GM21381 (cell line): ENCODE results near the gene CATSPER3.

Experiments
- ATAC-seq: cut with Tn5 transposase; IDR thresholded peaks from one replicate; pipeline ENCODE4 v1.9.1; 2021; ENCODE audit warnings: mild to moderate bottlenecking, moderate library complexity; ENCODE audit not compliant: unreplicated experiment

CATSPER3 gene

GRCh38 chr5:135040034-135040332, 72.3 kb downstream of the CATSPER3 start:
- no peak for ATAC-seq

DNA sequence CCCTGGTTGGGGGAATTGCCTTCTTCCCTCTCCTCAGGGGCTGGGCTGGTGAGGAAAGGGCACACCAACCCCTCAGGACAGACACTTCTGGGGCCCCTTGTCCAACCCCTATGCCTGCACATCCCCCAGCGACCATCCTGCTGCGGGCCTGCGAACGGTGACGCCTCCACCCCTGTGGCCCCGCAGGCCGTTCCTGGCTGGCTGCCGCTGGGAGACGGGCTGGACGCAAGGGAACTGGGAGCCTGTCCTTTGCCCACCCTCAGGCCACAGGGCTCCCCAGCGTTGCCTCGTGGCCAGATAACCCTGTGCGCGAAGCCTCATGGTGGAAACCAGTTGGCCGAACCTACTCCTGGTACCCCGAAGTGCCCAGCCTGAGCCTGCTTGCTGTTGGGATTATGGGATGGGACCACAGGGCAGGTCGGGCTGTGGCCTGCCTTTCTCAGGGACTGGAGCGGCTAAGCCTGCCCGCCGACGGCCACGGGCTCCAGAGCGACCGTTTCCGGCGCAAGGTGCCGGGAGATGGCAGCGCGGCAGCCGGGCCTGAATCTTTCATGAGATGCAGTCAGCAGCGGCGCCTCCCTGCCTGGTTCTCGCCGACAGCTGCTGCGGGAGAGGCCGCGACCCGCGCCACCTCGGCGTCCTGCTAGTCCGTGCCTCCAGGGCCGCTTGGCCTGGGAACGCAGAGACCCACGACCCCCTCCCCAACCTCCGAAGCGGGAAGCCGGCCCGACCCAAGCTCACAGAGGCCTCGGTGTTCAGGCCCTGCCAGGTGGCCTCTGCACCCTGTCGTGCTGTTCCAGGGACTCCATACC, 72.8 kb downstream of the CATSPER3 start:
- no peak for ATAC-seq

GRCh38 chr5:135041145-135041587, 73.5 kb downstream of the CATSPER3 start:
- no peak for ATAC-seq

- ATAC-seq = no peak
Observed at GRCh38 chr5:135041726-135042125, 74.0 kb downstream of the CATSPER3 start.

GRCh38 chr5:135042595-135042994, 74.9 kb downstream of the CATSPER3 start:
- no peak for ATAC-seq

DNA sequence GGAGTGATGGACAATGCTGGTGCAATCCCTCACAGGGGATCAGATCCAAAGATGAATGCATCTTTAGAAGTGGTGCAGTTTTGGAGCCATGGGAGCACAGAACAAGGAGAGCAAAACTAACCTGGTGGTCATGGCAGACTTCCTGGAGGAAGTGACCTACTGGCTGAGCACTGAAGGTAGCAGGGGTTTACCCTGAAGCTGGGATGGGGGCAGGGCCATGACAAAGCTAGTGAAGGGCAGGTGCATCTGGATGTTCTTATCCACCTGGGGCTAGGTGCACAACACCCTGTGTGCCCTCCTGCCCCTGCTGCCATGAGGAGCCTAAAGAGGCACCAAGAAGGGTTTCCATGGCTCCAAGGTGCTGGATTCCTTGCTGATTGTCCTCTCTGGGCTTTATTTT, 77.8 kb downstream of the CATSPER3 start:
- no peak for ATAC-seq

- no peak for ATAC-seq
Observed at GRCh38 chr5:135046661-135047346, 79.1 kb downstream of the CATSPER3 start.

DNA sequence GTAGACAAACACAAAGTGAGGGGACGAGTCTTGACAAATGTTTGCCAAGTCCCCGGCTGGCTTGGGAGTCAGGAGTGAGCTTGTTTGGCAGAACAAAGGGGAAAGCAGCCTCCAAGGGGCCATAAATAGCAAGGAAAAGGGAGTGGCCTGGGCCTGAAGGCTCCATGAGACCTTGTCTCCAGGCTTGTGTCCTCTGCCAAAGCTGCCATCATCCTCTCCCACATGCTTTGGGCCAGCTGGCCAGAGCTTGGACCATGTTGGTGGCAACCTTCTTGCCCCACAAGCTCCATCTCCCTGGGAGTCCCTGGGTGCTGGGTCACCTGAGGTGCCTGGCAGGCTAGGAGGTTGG, 79.6 kb downstream of the CATSPER3 start:
- ATAC-seq = no peak

GRCh38 chr5:135048286-135048685, 80.6 kb downstream of the CATSPER3 start:
- no peak for ATAC-seq

GRCh38 chr5:135048930-135049329, 81.2 kb downstream of the CATSPER3 start:
- ATAC-seq = no peak

DNA sequence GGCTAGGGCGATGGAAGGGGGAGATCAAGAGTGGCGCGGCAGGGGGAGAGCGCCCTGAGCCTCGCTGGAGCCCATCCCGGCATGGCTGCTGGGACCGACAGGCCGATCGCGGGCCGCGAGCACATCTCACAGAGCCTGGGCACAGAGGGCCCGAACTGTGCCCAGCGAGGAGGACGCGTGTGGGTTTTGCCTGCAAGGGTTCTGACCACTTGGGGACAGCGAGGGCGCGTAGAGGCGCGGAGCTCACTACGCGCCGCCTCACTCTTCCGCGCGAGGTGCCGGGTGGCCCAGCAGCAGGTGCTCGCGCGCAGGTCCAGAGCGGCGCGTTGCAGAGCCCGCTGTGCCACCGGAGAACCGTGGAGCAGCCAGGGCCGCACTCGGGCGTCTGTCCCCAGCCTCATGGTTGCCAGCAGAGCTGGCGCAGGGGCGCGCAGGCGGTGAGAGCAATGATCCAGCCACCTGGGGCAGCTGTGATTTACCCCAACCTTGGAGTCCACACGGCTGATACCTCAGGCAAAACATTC, 82.6 kb downstream of the CATSPER3 start:
- no peak for ATAC-seq

GRCh38 chr5:135051399-135051798, 83.7 kb downstream of the CATSPER3 start:
- ATAC-seq = no peak

- ATAC-seq = no peak
Observed at GRCh38 chr5:135051872-135052271, 84.2 kb downstream of the CATSPER3 start.

GRCh38 chr5:135052511-135053145, 84.9 kb downstream of the CATSPER3 start:
- ATAC-seq = no peak

- ATAC-seq = peak; percentile 87
Observed at GRCh38 chr5:135053278-135053677, 85.6 kb downstream of the CATSPER3 start.

- no peak for ATAC-seq
Observed at GRCh38 chr5:135053989-135054388, 86.3 kb downstream of the CATSPER3 start.

- no peak for ATAC-seq
Observed at GRCh38 chr5:135054546-135054945, 86.8 kb downstream of the CATSPER3 start.

DNA sequence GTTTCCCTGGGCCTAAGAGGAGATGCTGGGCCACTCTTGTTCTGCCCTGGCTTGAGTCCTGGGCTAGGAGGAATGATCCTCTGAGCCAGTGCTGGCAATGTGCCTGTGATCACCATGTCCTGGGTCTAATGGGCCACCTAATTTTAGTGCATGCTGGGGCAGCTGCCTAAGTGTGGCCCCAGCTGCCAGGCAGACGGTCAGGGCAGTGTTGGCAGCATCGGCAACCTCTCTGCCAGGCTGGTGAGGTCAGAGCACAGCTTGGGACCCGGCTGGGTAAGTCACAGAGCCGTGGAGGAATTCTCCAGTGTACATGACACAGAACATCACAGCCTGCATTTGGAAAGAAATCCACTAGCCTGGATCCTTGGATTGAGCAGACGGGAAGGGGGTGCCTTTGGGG, 87.7 kb downstream of the CATSPER3 start:
- ATAC-seq = no peak

DNA sequence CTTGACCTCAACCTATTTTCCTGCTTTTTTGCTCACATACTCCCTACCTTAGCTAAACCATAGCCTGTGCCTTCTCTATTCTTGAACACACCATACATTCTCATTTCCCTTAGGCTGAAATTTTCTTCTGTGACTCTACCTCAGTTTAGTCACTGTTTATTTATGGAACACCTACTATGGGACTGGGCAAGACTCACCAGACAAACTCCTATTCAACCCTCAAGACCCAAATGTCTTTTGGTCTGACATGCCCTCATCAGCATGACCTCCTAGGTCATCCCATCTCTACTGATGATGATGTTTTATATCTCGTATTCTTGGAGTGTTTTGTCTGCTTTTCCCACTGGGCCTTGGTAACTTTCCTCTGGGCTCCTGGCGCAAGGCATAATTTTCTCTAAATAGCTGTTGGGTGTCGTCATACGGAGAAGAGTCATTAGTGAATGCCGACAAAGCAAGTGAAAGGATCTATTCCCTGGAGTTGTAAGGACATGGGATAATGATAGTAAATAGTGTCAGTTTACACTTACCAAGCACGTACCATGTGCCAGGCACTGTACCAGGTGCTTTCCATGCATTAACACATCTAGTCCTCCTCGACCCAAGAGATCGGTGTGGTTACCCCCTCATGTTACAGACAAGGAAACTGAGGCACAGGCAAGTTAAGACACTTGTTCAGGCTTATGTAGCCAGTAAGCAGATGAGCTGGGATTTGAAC, 88.8 kb downstream of the CATSPER3 start:
- no peak for ATAC-seq

DNA sequence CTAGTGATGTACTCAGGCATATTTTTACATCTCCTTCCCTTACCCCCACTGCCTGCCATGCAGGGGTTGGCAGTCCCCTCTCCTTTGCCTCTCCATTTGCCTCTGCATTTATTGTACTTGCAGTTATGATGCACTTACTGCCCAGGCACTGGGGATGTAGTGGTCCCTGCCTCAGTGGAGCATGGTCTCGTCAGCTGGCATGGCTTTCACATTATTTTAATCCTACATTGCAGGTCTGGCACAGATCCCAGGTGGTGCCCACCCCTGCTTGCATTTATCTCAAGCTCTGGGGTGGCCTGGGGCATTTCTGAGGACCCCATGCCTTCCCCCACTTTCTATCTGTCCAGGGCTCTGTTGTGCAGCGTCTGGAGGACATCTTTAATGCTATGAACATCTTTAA, 89.5 kb downstream of the CATSPER3 start:
- ATAC-seq = no peak

GRCh38 chr5:135058331-135058732, 90.6 kb downstream of the CATSPER3 start:
- no peak for ATAC-seq
